WTC11 (cell line): ENCODE results near the gene MPIG6B. TPM values are rescaled to one million over a fixed set of nuclear protein-coding genes. Genes with fewer than 3 reads are reported as not detected.

Source experiments
- ATAC-seq: fragments of 200-7000 bp; cut with Tn5 transposase; 2 replicates; pipeline ENCODE4 v1.10.0; 2021; ENCODE audit warnings: mild to moderate bottlenecking, moderate library complexity
- CTCF ChIA-PET: fragments of 300-600 bp; sonication (Branson Sonifier 250); formaldehyde crosslinking; loops from one replicate; lab custom pipeline; 2021; ENCODE audit warnings: antibody characterized with exemption; lab: Charles Lee
- POLR2A ChIA-PET: fragments of 350-600 bp; sonication (Branson Sonifier 250); formaldehyde crosslinking; loops from one replicate; lab custom pipeline; 2021; ENCODE audit warnings: antibody characterized with exemption; lab: Charles Lee
- DNase-seq: peaks from one replicate; pipeline ENCODE4 v3.0.0; 2021; ENCODE audit warnings: low spot score
- H3K27ac Mint-ChIP-seq: 2 replicates; pipeline ENCODE4 v1.8.0; 2021; ENCODE audit warnings: mixed read lengths
- H3K27me3 Mint-ChIP-seq: 2 replicates; pipeline ENCODE4 v1.8.0; 2021; ENCODE audit warnings: low read depth, mild to moderate bottlenecking, moderate library complexity, mixed read lengths
- H3K36me3 Mint-ChIP-seq: 2 replicates; pipeline ENCODE4 v1.8.0; 2021; ENCODE audit warnings: mixed read lengths
- H3K4me1 Mint-ChIP-seq: 2 replicates; pipeline ENCODE4 v1.8.0; 2022; ENCODE audit warnings: mixed read lengths
- H3K4me3 Mint-ChIP-seq: 2 replicates; pipeline ENCODE4 v1.8.0; 2021; ENCODE audit warnings: mild to moderate bottlenecking, moderate library complexity, mixed read lengths
- H3K9me3 Mint-ChIP-seq: 2 replicates; pipeline ENCODE4 v1.8.0; 2021; ENCODE audit warnings: mixed read lengths
- CREM ChIP-seq: sonication (generic); formaldehyde crosslinking; IDR thresholded peaks from 2 replicates; pipeline ENCODE4 v1.8.1; 2022; ENCODE audit warnings: mild to moderate bottlenecking, missing genetic modification reagents, moderate library complexity
- ETV6 ChIP-seq: sonication (generic); formaldehyde crosslinking; IDR thresholded peaks from 2 replicates; pipeline ENCODE4 v1.8.1; 2022; ENCODE audit warnings: mild to moderate bottlenecking, missing genetic modification reagents
- FOXJ3 ChIP-seq: sonication (generic); formaldehyde crosslinking; IDR thresholded peaks from 2 replicates; pipeline ENCODE4 v1.9.0; 2021; ENCODE audit warnings: missing genetic modification reagents, mild to moderate bottlenecking, borderline replicate concordance
- FOXK1 ChIP-seq: sonication (generic); formaldehyde crosslinking; IDR thresholded peaks from 2 replicates; pipeline ENCODE4 v1.8.0; 2022; ENCODE audit warnings: mild to moderate bottlenecking, moderate library complexity, missing genetic modification reagents
- IRF2 ChIP-seq: sonication (generic); formaldehyde crosslinking; IDR thresholded peaks from 2 replicates; pipeline ENCODE4 v1.8.0; 2022; ENCODE audit warnings: low read depth, missing genetic modification reagents, borderline replicate concordance
- KAT7 ChIP-seq: sonication (generic); formaldehyde crosslinking; IDR thresholded peaks from 2 replicates; pipeline ENCODE4 v1.8.1; 2023; ENCODE audit warnings: missing genetic modification reagents, mild to moderate bottlenecking, borderline replicate concordance
- NR3C1 ChIP-seq: sonication (generic); formaldehyde crosslinking; conservative IDR thresholded peaks from 2 replicates; pipeline ENCODE4 v1.8.1; 2023; ENCODE audit warnings: low read depth, mild to moderate bottlenecking, missing genetic modification reagents
- TCF7 ChIP-seq: sonication (generic); formaldehyde crosslinking; IDR thresholded peaks from 2 replicates; pipeline ENCODE4 v1.8.0; 2022; ENCODE audit warnings: mild to moderate bottlenecking, low read depth, missing genetic modification reagents, moderate library complexity
- TEAD4 ChIP-seq: sonication (generic); formaldehyde crosslinking; IDR thresholded peaks from 2 replicates; pipeline ENCODE4 v1.8.0; 2022; ENCODE audit warnings: mild to moderate bottlenecking, missing genetic modification reagents
- ZBTB21 ChIP-seq: sonication (generic); formaldehyde crosslinking; IDR thresholded peaks from 2 replicates; pipeline ENCODE4 v1.8.1; 2023; ENCODE audit warnings: mild to moderate bottlenecking, missing genetic modification reagents, borderline replicate concordance
- ZNF138 ChIP-seq: sonication (generic); formaldehyde crosslinking; conservative IDR thresholded peaks from 2 replicates; pipeline ENCODE4 v1.8.1; 2022; ENCODE audit warnings: mild to moderate bottlenecking, moderate library complexity, missing genetic modification reagents
- ZNF317 ChIP-seq: sonication (generic); formaldehyde crosslinking; IDR thresholded peaks from 2 replicates; pipeline ENCODE4 v1.8.1; 2023; ENCODE audit warnings: low read depth, mild to moderate bottlenecking, moderate library complexity, missing genetic modification reagents, borderline replicate concordance
- ZNF423 ChIP-seq: fragments of 250-450 bp; sonication (Bioruptor Pico); IDR thresholded peaks from 2 replicates; pipeline ENCODE4 v2.1.2; 2022; ENCODE audit warnings: mild to moderate bottlenecking, moderate library complexity
- total RNA-seq: library from RNA; stranded (reverse); gene quantifications from 3 replicates; pipeline ENCODE4 v1.2.3, GENCODE V29; 2021
- TF ChIP-seq, protein P1 (sequence below): sonication (generic); formaldehyde crosslinking; IDR thresholded peaks from 2 replicates; pipeline ENCODE4 v1.8.0; 2023; ENCODE audit warnings: missing genetic modification reagents, mild to moderate bottlenecking, borderline replicate concordance
- TF ChIP-seq, protein P2 (sequence below): sonication (generic); formaldehyde crosslinking; IDR thresholded peaks from 2 replicates; pipeline ENCODE4 v1.8.1; 2023; ENCODE audit warnings: mild to moderate bottlenecking, moderate library complexity, missing genetic modification reagents
- TF ChIP-seq, protein P3 (sequence below): sonication (generic); formaldehyde crosslinking; conservative IDR thresholded peaks from 2 replicates; pipeline ENCODE4 v1.8.1; 2022; ENCODE audit warnings: mild to moderate bottlenecking, missing genetic modification reagents
- TF ChIP-seq, protein P4 (sequence below): sonication (generic); formaldehyde crosslinking; IDR thresholded peaks from 2 replicates; pipeline ENCODE4 v1.8.0; 2022; ENCODE audit warnings: mild to moderate bottlenecking, missing genetic modification reagents
- TF ChIP-seq, protein P5 (sequence below): fragments of 250-450 bp; sonication (Bioruptor Pico); IDR thresholded peaks from 2 replicates; pipeline ENCODE4 v1.9.0; 2021; ENCODE audit warnings: mild to moderate bottlenecking

MPIG6B gene
- total RNA-seq, 1 experiment from 2014 or later: 0.09 TPM

DNA sequence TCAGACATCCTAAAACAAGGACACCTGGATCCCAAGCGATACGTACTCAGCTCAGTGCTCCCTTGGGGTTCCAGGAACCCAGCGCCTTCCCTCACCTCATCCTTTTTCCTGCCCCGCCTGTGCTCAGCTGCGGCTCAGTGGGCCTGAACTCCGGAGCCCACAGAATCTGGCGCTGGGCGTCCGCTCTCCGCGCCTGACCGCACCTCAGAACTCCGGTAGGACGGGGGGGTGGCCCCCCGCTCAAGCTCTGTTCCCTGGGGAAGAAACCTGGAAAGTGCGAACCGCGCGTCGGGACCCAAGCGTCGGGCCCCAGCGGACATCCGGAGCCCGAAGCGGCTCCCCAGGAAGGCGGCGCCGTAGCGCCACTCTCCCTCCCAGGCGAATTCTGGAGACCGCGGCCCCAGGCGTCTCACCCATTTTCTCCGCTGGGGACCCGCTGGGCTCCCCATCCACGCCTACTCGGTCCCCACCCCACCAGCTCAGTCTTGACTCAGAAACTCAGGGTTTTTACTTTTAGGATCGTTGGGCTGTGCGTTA, 42.0 kb upstream of the MPIG6B start:
- ChIA-PET POLR2A (interaction anchor here (0.5 to 1.5 kb wide), 7 partner anchors 46 to 193 kb away, joined by 3 to 8 read pairs (median 4); partner anchors contain the start of genes HSPA1B and NEU1), CTCF (interaction anchor here (0.6 to 2.9 kb wide), 24 partner anchors 8 to 1157 kb away, joined by 3 to 26 read pairs (median 8); partner anchors contain the start of genes ABHD16A, ATP6V1G2, CLIC1 and DDAH2)
- Mint-ChIP-seq H3K4me1 (peaks cover 16% of the 10 kb centered on the region), H3K36me3 (no peaks in the 10 kb centered on the region), H3K27me3 (peaks cover 24% of the 10 kb centered on the region), H3K4me3 (peak overlapping the region; percentile 89), H3K27ac (no peak overlapping the region), H3K9me3 (no peaks in the 10 kb centered on the region)
- ATAC-seq (peak; percentile 22), DNase-seq (peak; percentile 54)
- TF ChIP-seq, protein P1, sequence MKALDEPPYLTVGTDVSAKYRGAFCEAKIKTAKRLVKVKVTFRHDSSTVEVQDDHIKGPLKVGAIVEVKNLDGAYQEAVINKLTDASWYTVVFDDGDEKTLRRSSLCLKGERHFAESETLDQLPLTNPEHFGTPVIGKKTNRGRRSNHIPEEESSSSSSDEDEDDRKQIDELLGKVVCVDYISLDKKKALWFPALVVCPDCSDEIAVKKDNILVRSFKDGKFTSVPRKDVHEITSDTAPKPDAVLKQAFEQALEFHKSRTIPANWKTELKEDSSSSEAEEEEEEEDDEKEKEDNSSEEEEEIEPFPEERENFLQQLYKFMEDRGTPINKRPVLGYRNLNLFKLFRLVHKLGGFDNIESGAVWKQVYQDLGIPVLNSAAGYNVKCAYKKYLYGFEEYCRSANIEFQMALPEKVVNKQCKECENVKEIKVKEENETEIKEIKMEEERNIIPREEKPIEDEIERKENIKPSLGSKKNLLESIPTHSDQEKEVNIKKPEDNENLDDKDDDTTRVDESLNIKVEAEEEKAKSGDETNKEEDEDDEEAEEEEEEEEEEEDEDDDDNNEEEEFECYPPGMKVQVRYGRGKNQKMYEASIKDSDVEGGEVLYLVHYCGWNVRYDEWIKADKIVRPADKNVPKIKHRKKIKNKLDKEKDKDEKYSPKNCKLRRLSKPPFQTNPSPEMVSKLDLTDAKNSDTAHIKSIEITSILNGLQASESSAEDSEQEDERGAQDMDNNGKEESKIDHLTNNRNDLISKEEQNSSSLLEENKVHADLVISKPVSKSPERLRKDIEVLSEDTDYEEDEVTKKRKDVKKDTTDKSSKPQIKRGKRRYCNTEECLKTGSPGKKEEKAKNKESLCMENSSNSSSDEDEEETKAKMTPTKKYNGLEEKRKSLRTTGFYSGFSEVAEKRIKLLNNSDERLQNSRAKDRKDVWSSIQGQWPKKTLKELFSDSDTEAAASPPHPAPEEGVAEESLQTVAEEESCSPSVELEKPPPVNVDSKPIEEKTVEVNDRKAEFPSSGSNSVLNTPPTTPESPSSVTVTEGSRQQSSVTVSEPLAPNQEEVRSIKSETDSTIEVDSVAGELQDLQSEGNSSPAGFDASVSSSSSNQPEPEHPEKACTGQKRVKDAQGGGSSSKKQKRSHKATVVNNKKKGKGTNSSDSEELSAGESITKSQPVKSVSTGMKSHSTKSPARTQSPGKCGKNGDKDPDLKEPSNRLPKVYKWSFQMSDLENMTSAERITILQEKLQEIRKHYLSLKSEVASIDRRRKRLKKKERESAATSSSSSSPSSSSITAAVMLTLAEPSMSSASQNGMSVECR (CRISPR knock-in tag): 0 out of 2 replicates have a peak, but pooled peaks have one; percentile 22
- no peak for TF ChIP-seq ZBTB21 (CRISPR knock-in tag)
- TF ChIP-seq, protein P2, sequence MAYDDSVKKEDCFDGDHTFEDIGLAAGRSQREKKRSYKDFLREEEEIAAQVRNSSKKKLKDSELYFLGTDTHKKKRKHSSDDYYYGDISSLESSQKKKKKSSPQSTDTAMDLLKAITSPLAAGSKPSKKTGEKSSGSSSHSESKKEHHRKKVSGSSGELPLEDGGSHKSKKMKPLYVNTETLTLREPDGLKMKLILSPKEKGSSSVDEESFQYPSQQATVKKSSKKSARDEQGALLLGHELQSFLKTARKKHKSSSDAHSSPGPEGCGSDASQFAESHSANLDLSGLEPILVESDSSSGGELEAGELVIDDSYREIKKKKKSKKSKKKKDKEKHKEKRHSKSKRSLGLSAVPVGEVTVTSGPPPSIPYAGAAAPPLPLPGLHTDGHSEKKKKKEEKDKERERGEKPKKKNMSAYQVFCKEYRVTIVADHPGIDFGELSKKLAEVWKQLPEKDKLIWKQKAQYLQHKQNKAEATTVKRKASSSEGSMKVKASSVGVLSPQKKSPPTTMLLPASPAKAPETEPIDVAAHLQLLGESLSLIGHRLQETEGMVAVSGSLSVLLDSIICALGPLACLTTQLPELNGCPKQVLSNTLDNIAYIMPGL (CRISPR knock-in tag): 0 out of 2 replicates have a peak, but pooled peaks have one; percentile 35
- 0 out of 2 replicates have a peak, but pooled peaks have one; percentile 39 for TF ChIP-seq ZNF423
- TF ChIP-seq ETV6 (CRISPR knock-in tag): 0 out of 2 replicates have a peak, but pooled peaks have one; percentile 36
- TF ChIP-seq KAT7 (CRISPR knock-in tag): no peak

DNA sequence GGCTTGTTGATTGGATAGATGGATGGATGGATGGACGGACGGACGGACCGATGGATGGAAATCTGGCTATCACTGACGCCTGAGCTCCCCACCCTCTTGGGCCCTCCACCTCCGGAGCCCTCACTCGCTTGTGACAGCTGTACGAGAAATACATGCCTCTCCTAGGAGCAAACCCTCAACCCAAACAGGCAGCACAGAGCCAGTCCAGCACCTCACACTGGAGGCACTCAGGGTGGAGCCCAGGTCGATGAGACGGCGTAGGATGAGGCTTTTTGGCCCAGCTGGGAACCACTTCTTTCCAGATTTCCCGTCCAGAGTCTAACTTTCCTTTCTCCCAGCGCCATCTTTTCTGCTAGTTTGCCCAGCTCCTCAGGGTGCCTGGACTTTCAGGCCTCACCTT, 39.6 kb upstream of the MPIG6B start:
- DNase-seq (no peak), ATAC-seq (peak; percentile 4)
- Mint-ChIP-seq H3K27ac (peak overlapping the region; percentile 99), H3K4me1 (peaks cover 16% of the 10 kb centered on the region), H3K36me3 (peaks cover 8% of the 10 kb centered on the region), H3K27me3 (peaks cover 21% of the 10 kb centered on the region), H3K9me3 (no peaks in the 10 kb centered on the region), H3K4me3 (peak overlapping the region; percentile 89)
- ChIA-PET CTCF (interaction anchor here (0.5 to 2.9 kb wide), 8 partner anchors 17 to 246 kb away, joined by 3 to 16 read pairs (median 4); partner anchors contain the start of genes CLIC1 and EHMT2), POLR2A (interaction anchor here (1.2 to 1.6 kb wide), 2 partner anchors 83 to 144 kb away, joined by 3 to 5 read pairs; partner anchors contain the start of gene HSPA1B)
- TF ChIP-seq ZNF317 (CRISPR knock-in tag): no peak

DNA sequence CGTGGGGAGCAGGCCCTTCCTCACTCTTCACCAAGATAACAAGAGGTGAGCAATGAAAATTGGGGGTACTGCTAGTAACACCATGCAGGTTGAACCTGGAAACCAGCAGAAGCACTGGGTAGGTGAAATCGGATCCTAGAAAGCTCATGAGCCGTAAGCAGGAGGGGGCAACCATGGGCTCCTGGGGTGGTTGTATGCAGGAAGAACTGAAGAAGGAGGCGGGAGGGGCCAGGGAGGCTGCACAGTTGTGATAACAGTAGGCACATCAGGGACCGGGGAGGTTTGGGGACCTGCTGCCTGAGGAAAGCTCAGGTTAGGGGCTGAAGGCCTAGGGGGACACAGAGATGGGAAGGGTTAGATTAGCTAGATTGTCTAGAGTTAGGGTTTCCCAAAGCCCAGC, 36.7 kb upstream of the MPIG6B start:
- H3K4me1 Mint-ChIP-seq: peaks cover 9% of the 10 kb centered on the region
- no peak overlapping the region for H3K4me3 Mint-ChIP-seq
- ATAC-seq: no peak
- no peak for DNase-seq
- no peaks in the 10 kb centered on the region for H3K9me3 Mint-ChIP-seq
- POLR2A ChIA-PET: interaction anchor here (0.6 kb wide), 1 partner anchor 285 kb away, joined by 3 read pairs; no protein-coding TSS in a partner anchor
- H3K27me3 Mint-ChIP-seq: peaks cover 11% of the 10 kb centered on the region
- no peak overlapping the region for H3K27ac Mint-ChIP-seq
- peaks cover 15% of the 10 kb centered on the region for H3K36me3 Mint-ChIP-seq
- CTCF ChIA-PET: no interaction called here
- TF ChIP-seq, protein P3, sequence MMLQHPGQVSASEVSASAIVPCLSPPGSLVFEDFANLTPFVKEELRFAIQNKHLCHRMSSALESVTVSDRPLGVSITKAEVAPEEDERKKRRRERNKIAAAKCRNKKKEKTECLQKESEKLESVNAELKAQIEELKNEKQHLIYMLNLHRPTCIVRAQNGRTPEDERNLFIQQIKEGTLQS: no peak
- no peak for TF ChIP-seq CREM (CRISPR knock-in tag)
- TF ChIP-seq NR3C1 (CRISPR knock-in tag): no peak
- no peak for TF ChIP-seq IRF2 (CRISPR knock-in tag)
- TF ChIP-seq, protein P2 (CRISPR knock-in tag): no peak
- TF ChIP-seq, protein P4, sequence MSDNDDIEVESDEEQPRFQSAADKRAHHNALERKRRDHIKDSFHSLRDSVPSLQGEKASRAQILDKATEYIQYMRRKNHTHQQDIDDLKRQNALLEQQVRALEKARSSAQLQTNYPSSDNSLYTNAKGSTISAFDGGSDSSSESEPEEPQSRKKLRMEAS (CRISPR knock-in tag): no peak
- TF ChIP-seq, protein P5, sequence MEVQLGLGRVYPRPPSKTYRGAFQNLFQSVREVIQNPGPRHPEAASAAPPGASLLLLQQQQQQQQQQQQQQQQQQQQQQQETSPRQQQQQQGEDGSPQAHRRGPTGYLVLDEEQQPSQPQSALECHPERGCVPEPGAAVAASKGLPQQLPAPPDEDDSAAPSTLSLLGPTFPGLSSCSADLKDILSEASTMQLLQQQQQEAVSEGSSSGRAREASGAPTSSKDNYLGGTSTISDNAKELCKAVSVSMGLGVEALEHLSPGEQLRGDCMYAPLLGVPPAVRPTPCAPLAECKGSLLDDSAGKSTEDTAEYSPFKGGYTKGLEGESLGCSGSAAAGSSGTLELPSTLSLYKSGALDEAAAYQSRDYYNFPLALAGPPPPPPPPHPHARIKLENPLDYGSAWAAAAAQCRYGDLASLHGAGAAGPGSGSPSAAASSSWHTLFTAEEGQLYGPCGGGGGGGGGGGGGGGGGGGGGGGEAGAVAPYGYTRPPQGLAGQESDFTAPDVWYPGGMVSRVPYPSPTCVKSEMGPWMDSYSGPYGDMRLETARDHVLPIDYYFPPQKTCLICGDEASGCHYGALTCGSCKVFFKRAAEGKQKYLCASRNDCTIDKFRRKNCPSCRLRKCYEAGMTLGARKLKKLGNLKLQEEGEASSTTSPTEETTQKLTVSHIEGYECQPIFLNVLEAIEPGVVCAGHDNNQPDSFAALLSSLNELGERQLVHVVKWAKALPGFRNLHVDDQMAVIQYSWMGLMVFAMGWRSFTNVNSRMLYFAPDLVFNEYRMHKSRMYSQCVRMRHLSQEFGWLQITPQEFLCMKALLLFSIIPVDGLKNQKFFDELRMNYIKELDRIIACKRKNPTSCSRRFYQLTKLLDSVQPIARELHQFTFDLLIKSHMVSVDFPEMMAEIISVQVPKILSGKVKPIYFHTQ (CRISPR knock-in tag): no peak
- no peak for TF ChIP-seq TCF7
- TF ChIP-seq ZNF423: no peak
- no peak for TF ChIP-seq FOXJ3 (CRISPR knock-in tag)
- TF ChIP-seq FOXK1 (CRISPR knock-in tag): no peak
- TF ChIP-seq ZNF138 (CRISPR knock-in tag): no peak
- TF ChIP-seq TEAD4 (CRISPR knock-in tag): no peak
